Measurements from ENCODE around the gene AVPR2.

The AVPR2 gene

GRCh38 chrX:153886915-153887314, 17.6 kb upstream of the AVPR2 start:
- DNase-seq, result no peak

GRCh38 chrX:153887385-153887784, 17.1 kb upstream of the AVPR2 start:
- no peak for DNase-seq

GRCh38 chrX:153888344-153888743, 16.1 kb upstream of the AVPR2 start:
- DNase-seq, result no peak

GRCh38 chrX:153889123-153889522, 15.3 kb upstream of the AVPR2 start:
- DNase-seq, result no peak

- no peak for DNase-seq
Observed at GRCh38 chrX:153897899-153898298, 6.6 kb upstream of the AVPR2 start.

GRCh38 chrX:153900831-153901752, 3.4 kb upstream of the AVPR2 start:
- peak; percentile 56 to 59 for DNase-seq

- no peak for DNase-seq
Observed at GRCh38 chrX:153901753-153902140, 2.7 kb upstream of the AVPR2 start.

GRCh38 chrX:153902385-153902784, 2.1 kb upstream of the AVPR2 start:
- DNase-seq, result no peak

- DNase-seq, result no peak
Observed at GRCh38 chrX:153903238-153903980, 1.1 kb upstream of the AVPR2 start.

- DNase-seq, result no peak
Observed at GRCh38 chrX:153905481-153906095, 1.1 kb downstream of the AVPR2 start.

GRCh38 chrX:153906126-153906917, 1.8 kb downstream of the AVPR2 start:
- no peak for DNase-seq

- DNase-seq, result no peak
Observed at GRCh38 chrX:153907456-153907855, 3.0 kb downstream of the AVPR2 start.

- no peak for DNase-seq
Observed at GRCh38 chrX:153908219-153908860, 3.9 kb downstream of the AVPR2 start.

- no peak for DNase-seq
Observed at GRCh38 chrX:153909024-153909979, 4.8 kb downstream of the AVPR2 start.

- DNase-seq, result no peak
Observed at GRCh38 chrX:153909980-153910360, 5.5 kb downstream of the AVPR2 start.

- no peak for DNase-seq
Observed at GRCh38 chrX:153910446-153910845, 6.0 kb downstream of the AVPR2 start.

GRCh38 chrX:153911798-153912197, 7.3 kb downstream of the AVPR2 start:
- DNase-seq, result no peak

GRCh38 chrX:153913211-153913610, 8.7 kb downstream of the AVPR2 start:
- DNase-seq, result no peak

GRCh38 chrX:153913701-153914100, 9.2 kb downstream of the AVPR2 start:
- no peak for DNase-seq

- DNase-seq, result no peak
Observed at GRCh38 chrX:153917869-153918268, 13.4 kb downstream of the AVPR2 start.

- no peak for DNase-seq
Observed at GRCh38 chrX:153919281-153919680, 14.8 kb downstream of the AVPR2 start.
